ENCODE measurements around the gene CRTAC1.
"Not testable (repeated sequence)": the region's sequence is repeated elsewhere in the genome, so short reads cannot be mapped to it uniquely, and the experiment has no call there.

Gene CRTAC1

DNA sequence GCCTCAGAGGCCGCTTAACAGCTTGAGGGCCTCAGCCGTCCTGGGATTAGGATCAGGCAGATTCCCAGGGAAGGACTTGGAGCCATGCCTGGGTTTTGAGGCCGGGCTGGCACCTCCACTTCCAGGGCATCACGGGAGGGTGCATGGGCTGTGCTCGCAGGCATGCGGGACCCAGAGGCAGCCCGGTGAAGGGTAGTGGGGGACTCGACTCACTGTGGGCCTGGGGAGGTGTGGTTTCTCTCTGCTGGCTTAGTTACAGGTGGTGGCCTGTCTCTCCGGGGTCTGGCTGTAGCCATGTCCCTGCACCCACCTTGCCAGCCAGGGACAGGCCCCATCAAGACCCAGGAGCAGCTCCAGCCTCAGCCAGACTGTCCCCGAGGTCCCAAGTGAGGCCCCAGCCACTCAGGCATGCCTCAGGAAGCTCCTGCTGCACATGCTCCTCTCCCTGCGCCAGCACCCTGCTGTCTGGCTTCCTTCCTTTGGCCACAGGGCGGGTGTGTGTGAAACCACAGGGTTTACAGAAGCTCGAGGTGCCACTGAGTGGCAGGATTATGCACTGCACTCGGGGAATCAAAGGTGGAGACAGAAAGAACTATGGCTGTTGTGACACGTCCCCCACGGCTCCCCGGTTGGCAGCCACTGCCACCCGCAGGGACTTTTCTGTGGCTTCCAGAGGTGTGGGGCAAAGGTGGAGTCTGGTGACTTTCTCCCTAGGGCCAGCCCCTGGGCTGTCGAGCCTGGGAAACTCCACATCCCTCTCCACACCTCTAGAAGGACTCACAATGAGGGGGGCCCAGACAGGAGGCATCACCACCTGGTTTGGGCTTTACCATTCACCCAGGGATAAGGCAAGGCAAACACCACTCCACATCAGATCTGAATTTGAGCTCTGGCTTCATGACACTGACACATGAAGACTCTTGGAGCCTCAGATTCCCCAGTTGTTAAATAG is 161.1 kb downstream of the CRTAC1 start:
- DNase-seq (ENCODE audit: low read depth), result peak; percentile 58

DNA sequence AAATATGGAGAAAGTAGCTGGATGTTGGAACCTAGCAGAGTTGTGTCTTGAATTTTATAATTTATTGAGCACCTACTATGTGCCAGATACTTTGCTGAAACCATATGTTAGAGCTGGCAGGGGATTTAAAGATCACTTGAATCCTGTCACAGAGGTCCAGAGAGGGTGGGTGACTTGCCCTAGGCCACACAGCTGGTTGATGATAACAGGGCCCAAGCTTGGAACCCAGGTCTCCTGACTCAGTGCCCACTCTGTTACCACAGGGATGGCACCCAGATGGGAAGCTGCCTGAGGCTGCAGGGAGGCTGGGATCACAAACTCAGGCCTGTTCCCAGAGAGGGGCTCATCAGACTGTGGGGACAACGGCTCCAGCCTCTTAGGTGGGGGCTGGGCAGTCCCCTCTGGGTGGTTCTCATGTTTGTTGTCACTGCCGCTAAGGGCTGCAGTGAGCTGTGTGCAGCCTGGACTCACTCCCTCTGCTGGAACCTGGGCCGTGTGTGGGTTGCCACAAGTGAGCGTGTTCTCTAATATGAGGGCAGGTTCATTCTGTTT is 162.2 kb downstream of the CRTAC1 start:
- DNase-seq (ENCODE audit: low read depth), result no peak

DNA sequence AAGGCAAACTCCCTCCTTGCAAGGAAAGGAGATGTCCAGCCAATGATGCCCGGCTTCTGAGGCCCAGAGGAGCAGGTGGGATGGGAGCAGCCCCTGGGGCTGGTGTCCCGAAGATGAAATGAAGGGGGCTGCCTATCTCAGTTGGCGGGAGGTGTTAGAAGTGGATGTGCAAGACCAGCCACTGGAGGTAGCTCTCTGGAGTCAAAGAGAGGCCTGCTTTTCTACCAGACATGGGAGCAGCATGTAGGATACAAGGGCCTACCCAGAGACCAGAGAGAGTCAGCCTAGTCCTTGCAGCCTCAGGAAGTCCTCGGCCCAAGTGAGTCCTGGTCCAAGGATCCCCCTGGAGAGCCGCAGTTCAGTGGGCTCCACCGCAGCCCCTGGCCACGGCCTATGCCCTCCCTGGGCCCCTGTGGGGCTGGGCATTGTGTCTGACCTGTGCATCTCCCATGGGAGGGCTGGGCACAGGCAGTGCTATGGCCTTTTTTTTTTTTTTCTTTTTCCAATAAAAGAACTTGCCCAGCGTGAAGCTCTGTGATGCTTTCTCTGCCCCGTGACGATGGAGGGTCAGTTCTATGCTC is 163.1 kb downstream of the CRTAC1 start:
- no peak for DNase-seq (ENCODE audit: low read depth)

DNA sequence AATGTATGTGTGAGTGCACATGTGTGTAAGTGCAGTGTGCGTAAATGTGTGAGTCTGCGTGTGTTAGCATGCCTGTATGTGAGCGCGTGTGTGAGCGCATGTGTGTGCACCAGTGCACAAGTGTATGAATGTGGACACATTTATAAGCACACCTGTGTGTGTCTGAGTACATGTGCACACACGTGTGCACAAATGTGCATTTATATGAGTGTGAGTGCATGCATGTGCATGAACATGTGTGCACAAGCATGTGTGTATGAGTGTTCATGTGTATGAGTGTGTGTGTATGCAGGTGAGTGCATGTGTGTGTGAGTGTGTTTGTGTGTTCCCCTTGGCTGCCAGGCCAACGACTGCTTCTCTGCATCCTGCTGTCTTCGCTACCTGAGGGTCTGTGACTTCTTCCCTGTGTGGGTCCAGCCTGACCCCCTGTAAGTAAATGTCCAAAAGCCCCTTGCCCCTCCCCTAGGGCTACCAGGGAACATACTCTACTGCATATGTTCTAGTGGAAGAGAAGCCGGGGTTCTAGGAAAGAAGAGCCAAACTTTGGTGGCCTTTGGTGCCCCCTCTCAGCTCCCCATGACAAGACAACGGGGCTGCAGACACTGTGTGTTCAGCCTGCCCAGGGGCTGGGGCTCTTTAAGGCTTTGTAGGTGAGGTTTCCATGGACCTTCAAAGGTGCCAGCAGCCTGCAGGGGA is 163.7 kb downstream of the CRTAC1 start:
- DNase-seq (ENCODE audit: low read depth), result no peak

DNA sequence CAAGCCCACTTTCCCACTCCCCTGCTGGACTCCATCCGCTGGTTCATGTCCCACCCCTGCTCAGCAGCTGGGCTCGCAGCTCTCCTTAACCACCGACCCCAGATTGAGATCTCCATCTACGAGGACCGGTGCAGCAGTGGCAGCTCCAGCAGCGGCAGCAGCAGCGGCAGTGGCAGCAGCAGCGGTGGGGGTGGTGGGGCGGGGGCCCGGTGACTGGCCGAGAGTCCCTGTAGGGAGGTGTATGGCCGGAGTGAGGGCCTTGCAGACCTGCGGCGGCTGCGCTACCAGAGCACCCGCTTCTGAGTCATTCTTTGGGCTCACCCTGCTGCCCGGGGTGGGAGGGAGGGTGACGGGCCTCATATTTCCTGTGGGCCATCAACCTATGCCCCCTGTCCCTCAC is 164.9 kb downstream of the CRTAC1 start:
- no peak for DNase-seq (ENCODE audit: low read depth)

DNA sequence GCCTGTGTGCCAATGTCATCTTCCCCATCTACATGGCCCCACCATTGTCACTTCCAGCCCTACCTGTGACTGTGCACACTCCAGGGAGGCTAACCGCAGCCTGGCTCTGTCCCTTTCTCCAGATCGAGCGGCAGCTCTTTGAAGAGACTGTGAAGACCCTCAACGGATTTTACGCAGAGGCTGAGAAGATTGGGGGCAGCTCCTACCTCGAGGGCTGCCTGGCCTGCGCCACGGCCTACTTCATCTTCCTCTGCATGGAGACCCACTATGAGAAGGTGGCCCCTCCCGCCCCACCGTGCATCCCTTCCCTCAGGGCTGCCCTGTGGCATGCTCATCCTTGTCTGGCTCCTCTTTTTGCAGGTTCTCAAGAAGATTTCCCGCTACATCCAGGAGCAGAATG is 166.6 kb downstream of the CRTAC1 start:
- no peak for DNase-seq (ENCODE audit: low read depth)

DNA sequence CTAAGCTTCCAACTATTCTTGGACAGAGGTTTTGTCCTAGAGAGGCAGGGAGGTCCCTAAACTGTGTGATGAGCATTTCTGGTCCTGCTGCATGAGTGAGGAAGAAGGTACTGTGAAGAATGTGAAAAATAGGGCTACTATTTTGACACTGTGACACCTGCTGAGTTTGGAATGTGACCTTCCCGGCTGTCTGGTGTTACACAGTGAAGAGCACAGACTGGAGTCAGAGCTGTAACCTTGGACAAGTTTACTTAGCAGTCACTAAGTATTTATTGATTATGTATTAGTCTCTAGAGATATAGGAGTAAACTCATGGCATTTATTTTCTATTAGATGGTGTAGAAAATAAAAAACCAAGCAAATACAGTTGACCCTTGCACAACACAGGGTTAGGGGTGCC is 168.5 kb downstream of the CRTAC1 start:
- no peak for DNase-seq (ENCODE audit: low read depth)

DNA sequence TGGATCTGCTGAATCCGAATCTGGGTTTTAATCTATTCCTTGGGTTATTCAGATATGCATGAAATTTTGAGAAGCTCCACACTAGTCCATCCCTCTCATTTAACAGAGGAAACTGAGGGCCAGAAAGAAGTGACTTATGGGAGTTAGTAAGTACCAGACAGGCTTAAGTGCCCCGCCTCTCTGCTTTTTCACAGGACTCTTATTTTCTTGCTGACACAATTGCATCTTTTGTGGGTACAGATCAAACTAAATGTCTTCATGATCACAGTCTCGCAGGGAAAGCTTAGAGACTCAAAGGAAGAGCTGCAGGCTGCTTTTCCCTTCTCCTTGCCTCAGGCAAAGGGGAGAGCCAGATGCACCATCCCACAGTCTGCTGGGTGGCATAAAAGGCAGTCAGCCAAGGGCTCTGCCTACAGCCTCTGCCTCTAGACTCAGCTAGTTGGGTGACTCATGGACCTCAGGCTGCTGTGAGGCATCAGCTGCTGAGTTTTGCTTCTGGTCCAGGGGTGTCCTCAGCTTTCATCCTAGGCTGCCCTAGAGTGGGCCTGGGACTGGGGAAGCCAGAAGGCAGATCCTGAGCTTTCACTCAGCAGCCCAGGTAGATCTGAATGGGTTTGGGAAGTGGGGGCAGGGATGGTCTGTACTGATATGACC is 169.2 kb downstream of the CRTAC1 start:
- no peak for DNase-seq (ENCODE audit: low read depth)

DNA sequence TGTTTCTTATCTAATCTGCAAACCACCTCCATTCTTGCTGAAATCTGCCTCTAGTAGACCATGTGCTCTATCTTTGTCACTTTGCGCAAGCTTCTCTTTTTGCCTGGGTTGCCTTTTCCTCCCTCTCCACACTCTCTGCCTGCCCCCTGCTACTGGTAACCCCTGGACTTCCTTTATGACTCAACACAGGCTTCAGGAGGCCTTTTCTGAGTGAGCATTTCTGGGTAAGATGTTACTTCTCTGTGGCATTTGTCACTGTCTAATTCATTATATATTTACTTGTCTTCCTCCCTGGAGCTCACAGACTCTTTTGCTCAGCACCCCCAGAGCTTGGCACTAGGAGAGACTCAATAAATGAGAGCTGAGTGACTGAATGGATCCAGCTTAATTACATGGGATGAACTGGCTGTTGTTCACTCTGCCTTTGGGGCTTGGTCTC is 172.4 kb downstream of the CRTAC1 start:
- no peak for DNase-seq (ENCODE audit: low read depth)

DNA sequence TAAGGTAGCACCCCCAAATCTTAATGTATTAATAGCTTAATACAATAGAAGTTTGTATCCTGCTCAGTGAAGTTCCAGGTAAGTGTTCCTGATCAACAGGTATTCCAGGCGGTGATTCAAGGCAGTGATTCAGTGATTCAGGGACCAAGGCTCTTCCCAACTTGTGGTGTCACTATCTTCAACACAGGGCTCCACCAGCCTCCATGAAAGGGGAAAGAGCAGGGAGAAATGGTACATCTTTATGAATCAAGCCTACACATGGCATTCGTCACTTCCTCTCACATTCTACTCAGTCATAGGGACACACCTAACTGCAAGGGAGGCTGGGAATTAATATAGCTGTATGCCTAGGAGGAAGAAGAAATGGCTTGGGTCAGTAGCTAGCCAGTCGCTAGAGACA is 175.7 kb downstream of the CRTAC1 start:
- no peak for DNase-seq (ENCODE audit: low read depth)

DNA sequence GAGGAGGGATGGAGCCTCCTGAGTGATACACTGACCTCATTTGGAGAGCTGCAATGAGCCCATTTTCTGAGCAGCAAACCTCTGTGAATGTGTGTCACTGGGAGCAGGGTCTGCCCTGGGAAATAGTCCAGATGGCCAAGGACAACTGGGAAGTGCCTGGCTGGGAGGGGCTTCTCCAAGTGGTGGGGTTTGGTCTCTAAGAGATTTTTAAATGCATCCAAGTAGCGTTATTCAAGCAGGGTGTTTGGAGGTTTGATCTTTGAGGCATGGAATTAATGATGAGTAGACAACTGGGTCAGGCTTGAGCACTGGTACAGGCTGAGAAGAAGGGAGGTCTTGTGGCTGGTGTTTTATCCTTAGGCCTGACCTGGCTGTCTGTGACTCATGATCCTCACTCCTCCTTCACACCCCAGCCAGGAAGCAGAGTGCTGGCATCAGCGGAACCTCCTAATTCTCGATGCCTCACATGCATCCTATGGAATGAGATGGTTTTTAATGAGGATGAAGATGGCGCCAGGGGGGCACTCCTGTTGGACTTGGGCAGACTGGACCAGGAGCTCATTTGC is 177.5 kb downstream of the CRTAC1 start:
- DNase-seq (ENCODE audit: low read depth), result no peak

DNA sequence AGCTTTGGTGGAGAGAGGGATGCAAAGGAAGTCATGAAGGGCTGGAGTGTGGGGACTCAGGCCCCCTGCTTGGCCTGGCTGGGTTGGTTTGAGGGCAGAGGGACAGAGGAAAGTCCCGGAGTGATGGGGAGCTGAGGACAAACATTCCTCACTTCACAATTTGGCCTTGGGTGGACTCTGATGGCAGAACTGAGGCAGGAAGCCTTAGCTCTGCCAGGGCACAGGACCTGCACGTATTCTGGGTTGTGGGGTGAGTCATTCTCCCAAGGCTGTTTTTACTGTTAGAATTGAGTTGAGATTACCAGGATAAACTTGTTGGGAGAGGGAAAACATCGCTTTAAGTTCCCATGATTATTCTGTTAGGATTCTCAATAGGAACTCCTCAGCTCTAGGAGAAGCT is 178.1 kb downstream of the CRTAC1 start:
- no peak for DNase-seq (ENCODE audit: low read depth)

DNA sequence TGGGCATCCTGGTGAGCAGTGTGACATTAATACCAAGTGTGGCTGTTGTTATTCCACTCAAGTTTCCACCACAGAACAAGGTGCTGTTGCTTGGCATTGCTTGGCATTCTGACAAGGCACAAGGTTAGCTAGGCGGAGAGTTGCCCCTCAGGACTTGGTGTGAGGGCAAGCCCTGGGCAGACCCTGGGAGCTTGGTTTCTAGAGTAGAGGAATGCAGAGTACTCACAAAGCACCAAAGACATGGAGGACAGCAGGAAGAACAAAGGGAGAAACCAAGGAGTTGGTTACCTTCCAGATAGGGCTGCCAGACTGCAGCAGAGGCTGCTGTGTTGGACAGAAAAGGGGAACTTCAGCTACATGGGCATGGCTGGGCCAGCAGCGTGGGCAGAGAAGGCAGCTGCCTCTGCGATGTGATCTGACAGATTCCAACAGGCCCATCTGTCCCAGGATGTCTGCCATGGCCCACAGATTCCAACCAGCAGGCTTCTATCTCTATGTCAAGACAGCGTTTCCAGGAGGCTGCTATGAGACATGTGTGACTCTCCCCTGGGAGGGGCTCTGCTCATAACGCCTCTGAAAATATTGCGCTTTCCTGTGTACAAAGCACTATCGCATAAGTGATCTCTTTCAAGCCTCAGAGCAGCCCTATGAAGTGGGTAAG is 178.9 kb downstream of the CRTAC1 start:
- DNase-seq (ENCODE audit: low read depth), result peak; percentile 21

DNA sequence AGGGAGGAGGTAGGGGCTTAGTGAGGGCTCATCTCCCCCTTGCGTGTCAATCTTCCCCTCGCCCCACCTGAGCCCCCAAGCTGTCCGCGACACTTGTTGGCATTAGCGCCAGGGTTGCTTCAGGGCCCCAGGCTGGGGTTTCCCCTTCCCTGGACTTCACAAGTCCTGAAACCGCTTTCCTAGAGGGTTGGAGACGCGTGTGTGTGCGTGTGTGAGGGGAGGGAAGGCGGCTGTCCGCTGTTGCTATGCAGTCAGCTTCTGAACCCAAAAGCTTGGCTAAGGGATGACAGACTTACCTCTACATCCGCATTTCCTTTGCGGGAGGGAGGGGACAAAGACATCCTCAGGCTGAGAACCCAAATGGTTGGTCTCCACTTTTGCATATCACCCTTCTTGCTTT is 180.0 kb downstream of the CRTAC1 start:
- peak; percentile 3 for DNase-seq (ENCODE audit: low read depth)

DNA sequence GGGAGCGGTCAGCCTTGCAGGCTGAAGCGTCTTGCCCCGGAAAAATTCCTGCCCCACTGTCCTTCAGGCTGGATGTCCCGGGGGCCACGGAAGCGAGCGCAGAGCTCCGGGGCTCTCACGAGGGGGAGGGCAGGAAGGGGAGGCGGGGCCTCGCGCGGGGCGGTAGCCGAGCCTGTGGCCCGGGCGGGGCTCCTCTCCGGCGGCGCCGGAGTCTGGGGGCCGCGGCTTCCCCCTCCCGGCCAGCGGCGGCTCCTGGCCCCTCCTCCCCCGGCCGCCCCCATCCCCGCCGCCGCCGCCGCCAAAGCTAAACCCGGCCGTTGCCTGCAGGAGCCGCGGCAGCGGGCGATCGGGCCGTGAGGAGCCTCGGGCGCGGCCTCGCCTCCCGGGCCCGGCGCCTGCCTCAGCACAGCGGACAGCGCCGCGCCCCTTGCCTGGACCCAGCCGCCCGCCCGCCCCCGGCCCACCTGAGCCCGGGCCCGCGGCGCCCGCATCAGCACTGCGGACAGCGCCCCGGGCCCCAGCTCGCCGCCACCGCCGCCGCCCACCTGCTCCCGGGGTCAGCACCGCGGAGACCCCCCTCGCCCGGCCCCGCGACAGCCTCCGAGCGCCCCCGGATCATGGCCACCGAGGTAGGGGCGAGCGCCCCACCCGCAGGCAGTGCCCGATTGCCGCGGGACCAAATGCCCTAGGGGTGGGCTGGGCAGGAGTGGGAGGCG is 180.6 kb downstream of the CRTAC1 start, which contains the start of gene GOLGA7B:
Gene GOLGA7B (plus strand): TSS at position 157 of the 716 bp plus-strand sequence. CDS start 461 bp downstream, at position 618.
- DNase-seq (ENCODE audit: low read depth), result peak; percentile 42

DNA sequence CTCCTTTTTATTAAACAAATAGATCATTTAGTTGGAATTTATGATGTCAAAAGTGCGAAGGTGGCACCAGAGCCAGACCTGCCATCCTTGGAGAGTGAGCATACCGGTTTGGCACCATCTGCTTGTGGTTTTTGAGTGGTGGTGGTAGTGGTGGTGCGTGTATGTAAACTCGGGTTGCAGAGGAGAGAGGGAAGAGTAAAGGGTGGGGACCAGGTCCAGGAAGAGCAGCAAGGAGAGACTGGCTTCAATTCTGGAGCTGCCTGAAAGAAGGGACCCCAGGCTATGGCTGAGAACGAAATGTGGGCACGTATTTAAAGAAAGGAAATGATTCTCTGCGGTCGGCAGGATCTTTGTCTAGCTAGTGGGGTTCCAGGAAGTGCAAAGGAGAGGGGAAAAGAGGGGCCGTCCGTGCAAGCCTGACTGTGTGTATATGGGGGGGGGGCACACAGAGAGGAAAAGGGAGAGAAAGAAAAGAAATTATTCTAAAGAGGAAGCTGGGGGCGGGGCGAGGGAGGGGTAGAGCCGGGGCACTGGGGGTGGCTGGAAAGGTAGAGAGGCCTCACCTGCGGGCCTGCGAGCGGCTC is 181.2 kb downstream of the CRTAC1 start:
- DNase-seq (ENCODE audit: low read depth), result no peak

DNA sequence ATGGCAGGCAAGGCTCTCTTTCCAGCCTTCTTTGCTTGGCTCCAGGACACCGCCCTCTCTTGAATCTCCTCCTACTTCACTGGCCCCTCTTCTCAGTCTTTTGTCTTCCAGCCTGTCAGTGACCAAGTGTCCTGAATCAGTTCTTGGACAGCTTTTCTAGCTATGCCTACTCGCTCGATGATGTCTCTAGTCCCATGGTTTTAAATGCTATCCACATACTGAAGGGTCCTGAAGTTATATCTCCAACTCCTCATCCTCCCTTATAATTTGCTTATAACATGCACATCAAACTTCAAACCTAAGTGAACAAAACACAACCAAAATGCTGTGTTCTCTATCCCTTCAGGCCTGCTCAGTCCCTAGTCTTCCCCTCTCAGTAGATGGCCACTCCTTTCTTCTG is 185.7 kb downstream of the CRTAC1 start:
- no peak for DNase-seq (ENCODE audit: low read depth)

DNA sequence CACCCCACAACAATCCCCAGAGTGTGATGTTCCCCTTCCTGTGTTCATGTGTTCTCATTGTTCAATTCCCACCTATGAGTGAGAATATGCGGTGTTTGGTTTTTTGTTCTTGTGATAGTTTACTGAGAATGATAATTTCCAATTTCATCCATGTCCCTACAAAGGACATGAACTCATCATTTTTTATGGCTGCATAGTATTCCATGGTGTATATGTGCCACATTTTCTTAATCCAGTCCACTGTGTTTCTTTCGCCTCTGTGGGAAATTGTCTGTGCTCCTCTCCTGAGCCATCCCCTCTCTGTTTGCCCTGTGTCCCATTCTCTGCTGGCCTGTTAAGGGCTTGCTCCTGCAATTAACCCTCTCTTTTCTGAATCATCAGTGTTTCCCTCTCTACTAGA is 186.4 kb downstream of the CRTAC1 start:
- DNase-seq (ENCODE audit: low read depth), result not testable (repeated sequence)

DNA sequence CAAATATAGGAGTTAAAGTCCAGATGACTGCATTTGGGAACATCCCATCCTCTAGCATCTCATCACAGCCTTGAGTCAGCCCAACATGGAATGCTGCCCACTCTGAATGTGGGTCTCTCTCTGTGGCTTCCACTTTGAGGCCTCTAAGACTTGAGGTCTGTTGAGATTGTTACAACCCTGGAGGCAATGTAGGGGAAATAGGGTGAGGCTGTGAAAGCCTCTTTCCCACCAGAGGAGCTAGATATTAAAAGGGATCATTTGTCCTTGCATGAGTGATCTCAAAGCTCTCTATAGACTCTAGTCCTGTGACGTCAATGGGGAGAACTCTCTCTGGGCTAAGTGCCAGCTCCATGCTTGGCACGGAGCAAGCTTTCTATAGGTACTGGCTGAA is 187.1 kb downstream of the CRTAC1 start:
- no peak for DNase-seq (ENCODE audit: low read depth)

DNA sequence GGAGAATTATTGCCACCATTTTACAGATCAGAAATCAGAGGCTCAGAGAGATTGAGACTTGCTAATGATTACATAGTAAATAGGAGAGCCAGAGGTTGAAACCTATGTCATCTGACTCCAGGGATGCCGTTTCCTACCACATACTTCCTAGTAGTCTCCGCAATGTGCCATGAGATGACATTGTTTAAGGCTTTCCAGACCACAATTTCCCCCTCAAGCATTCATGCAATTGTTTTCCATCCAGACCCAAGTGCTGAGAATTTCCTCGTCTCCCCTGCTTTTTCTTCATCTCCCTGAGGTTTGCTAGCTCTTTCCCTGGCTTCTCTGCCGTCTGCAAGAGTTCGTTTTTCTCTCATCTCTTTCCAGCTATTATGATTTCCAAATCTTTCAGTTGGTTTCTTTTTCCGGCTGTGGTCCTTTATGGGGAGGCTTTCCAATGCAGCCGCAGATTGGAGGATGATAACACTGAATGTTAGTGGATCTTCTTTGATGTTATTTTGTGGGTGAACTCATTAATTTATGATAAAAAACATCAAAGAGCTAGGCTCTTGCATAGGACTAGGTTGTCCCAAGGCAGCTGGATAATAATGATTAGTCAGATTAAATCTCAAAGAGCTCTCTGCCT is 187.7 kb downstream of the CRTAC1 start:
- no peak for DNase-seq (ENCODE audit: low read depth)

Measured in T-helper 22 cell (primary cell).